Natural killer cell (primary cell): ENCODE results near the gene PNPT1. TPM values are rescaled to one million over a fixed set of nuclear protein-coding genes. Genes with fewer than 3 reads are reported as not detected.

Experiments used
- ATAC-seq, 3 donors: fragments of 150-1000 bp in 2 of 3; fragments of 200-7000 bp in 1 of 3; cut with Tn5 transposase; 1 replicate in 1 of 3; 2 replicates in 2 of 3; pipeline ENCODE4 v1.10.0; 2021; ENCODE audit warnings: mild to moderate bottlenecking in 2 of 3, moderate library complexity in 2 of 3
- DNase-seq, 2 donors: peaks; one replicate each; pipeline versions ENCODE4 v3.0.0 to v3.0.0-alpha.2; 2013 to 2021; ENCODE audit warnings: mixed read lengths in 1 of 2
- H3K27ac ChIP-seq: one replicate; pipeline ENCODE4 v1.5.1; 2013; ENCODE audit warnings: mild to moderate bottlenecking, low read length
- H3K27me3 ChIP-seq: one replicate; pipeline ENCODE4 v1.6.1; 2013; ENCODE audit warnings: low read length; ENCODE audit not compliant: control insufficient read depth, insufficient read depth
- H3K36me3 ChIP-seq: one replicate; pipeline ENCODE4 v1.6.1; 2013; ENCODE audit warnings: low read length; ENCODE audit not compliant: control insufficient read depth, insufficient read depth
- H3K4me1 ChIP-seq: one replicate; pipeline ENCODE4 v1.6.1; 2013; ENCODE audit warnings: low read length; ENCODE audit not compliant: control insufficient read depth, insufficient read depth
- H3K4me3 ChIP-seq: one replicate; pipeline ENCODE4 v1.5.1; 2013; ENCODE audit warnings: low read length
- H3K9me3 ChIP-seq: one replicate; pipeline ENCODE4 v1.6.1; 2013; ENCODE audit warnings: low read length; ENCODE audit not compliant: control insufficient read depth, insufficient read depth
- H3K27ac Mint-ChIP-seq, 2 donors: one replicate each; pipeline ENCODE4 v1.8.0; 2022; ENCODE audit warnings: mild to moderate bottlenecking in 2 of 2, mixed read lengths in 2 of 2, moderate library complexity in 1 of 2
- H3K27me3 Mint-ChIP-seq, 2 donors: one replicate each; pipeline ENCODE4 v1.8.0; 2022; ENCODE audit warnings: low read depth in 2 of 2, mixed read lengths in 2 of 2
- H3K36me3 Mint-ChIP-seq: one replicate; pipeline ENCODE4 v1.8.0; 2022; ENCODE audit warnings: mixed read lengths
- H3K4me1 Mint-ChIP-seq, 2 donors: one replicate each; pipeline ENCODE4 v1.8.0; 2022; ENCODE audit warnings: mixed read lengths in 2 of 2
- H3K4me3 Mint-ChIP-seq: one replicate; pipeline ENCODE4 v1.8.0; 2022; ENCODE audit warnings: mild to moderate bottlenecking, moderate library complexity, mixed read lengths
- H3K9me3 Mint-ChIP-seq, 2 donors: one replicate each; pipeline ENCODE4 v1.8.0; 2022; ENCODE audit warnings: mixed read lengths in 2 of 2
- WGBS: methylation state at CpG from one replicate; pipeline ENCODE4 v1.1.7; 2013; ENCODE audit warnings: missing lambda C conversion rate; ENCODE audit not compliant: insufficient coverage; 5-methylcytosine and 5-hydroxymethylcytosine counted together
- intact Hi-C: fragments of 100-400 bp; cut with micrococcal nuclease; formaldehyde crosslinking; loops from one replicate; pipeline ENCODE4 v1.14.2; 2022
- total RNA-seq, 4 donors: library from RNA; stranded (reverse); fragments of 120-200 nt in 1 of 4; gene quantifications; one replicate each; pipeline versions ENCODE4 v1.2.3 to v1.2.4, GENCODE V29; 2013 to 2022
- TF ChIP-seq, protein P1 (sequence below): fragments of 200-600 bp; IDR thresholded peaks from one replicate; pipeline ENCODE4 v1.8.0; 2022; ENCODE audit warnings: antibody characterized with exemption

The PNPT1 gene
- total RNA-seq, 3 donors from 2014 or later (not counting 1 experiment from before 2014, with no cell fraction given), result 11.3 to 14.2 (median 12.5) TPM

DNA sequence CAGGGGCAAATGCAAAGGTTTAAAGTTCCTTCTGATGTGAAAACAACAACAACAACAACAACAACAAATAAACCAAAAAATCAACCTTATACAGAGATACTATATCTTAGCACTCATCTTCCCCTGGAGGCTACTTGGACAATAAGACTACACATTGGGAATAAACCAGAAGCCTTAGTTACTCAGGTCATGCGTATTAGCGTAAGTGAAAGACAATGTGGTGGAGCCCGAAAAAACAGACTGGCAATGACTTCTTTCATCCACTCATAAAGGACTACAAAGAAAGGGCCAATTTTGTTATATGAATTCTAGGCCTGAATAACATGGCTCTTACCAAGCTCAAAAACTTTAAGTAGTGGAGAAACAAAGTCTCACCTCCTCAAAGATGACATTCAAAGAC is 56.8 kb downstream of the PNPT1 start:
- H3K4me1 Mint-ChIP-seq, result no peaks in the 10 kb centered on the region
- 100% methylated on average over 3 of the region's 3 CpGs for WGBS
- Histone ChIP-seq H3K4me3 (no peak overlapping the region), H3K4me1 (no peaks in the 10 kb centered on the region), H3K36me3 (peaks cover 29% of the 10 kb centered on the region), H3K27me3 (no peaks in the 10 kb centered on the region), H3K27ac (no peak overlapping the region), H3K9me3 (no peaks in the 10 kb centered on the region)
- no peaks in the 10 kb centered on the region for H3K27me3 Mint-ChIP-seq
- no peak overlapping the region for H3K4me3 Mint-ChIP-seq
- intact Hi-C loops, result no loop called here
- peaks cover 8% of the 10 kb centered on the region for H3K36me3 Mint-ChIP-seq
- no peak for DNase-seq
- H3K27ac Mint-ChIP-seq, result no peak overlapping the region
- no peak for ATAC-seq
- TF ChIP-seq, protein P1, sequence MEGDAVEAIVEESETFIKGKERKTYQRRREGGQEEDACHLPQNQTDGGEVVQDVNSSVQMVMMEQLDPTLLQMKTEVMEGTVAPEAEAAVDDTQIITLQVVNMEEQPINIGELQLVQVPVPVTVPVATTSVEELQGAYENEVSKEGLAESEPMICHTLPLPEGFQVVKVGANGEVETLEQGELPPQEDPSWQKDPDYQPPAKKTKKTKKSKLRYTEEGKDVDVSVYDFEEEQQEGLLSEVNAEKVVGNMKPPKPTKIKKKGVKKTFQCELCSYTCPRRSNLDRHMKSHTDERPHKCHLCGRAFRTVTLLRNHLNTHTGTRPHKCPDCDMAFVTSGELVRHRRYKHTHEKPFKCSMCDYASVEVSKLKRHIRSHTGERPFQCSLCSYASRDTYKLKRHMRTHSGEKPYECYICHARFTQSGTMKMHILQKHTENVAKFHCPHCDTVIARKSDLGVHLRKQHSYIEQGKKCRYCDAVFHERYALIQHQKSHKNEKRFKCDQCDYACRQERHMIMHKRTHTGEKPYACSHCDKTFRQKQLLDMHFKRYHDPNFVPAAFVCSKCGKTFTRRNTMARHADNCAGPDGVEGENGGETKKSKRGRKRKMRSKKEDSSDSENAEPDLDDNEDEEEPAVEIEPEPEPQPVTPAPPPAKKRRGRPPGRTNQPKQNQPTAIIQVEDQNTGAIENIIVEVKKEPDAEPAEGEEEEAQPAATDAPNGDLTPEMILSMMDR, result no peak
- H3K9me3 Mint-ChIP-seq, result no peaks in the 10 kb centered on the region

DNA sequence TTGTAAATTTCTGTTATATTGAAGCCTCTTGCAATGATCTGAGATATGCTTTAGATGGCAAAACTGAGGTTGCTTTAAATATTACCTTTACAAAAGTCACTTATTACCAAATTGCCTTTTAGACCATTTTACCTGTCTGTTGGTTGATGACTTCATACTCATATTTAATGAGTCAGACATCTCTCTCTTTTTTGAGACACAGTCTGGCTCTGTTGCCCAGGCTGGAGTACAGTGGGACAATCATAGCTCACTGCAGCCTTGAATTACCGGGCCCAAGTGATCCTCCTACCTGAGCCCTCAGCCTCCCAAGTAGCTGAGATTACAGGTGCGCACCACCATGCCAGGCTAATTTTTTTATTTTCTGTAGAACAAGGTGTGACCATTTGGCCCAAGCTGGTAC is 64.7 kb downstream of the PNPT1 start:
- H3K4me1 ChIP-seq, result no peaks in the 10 kb centered on the region
- intact Hi-C loops, result no loop called here
- H3K27me3 Mint-ChIP-seq, result no peaks in the 10 kb centered on the region
- H3K36me3 ChIP-seq, result no peaks in the 10 kb centered on the region
- no peak for DNase-seq
- no peaks in the 10 kb centered on the region for H3K9me3 ChIP-seq
- no peaks in the 10 kb centered on the region for H3K27me3 ChIP-seq
- no peak overlapping the region for H3K27ac ChIP-seq
- 100% methylated on average over 2 of the region's 2 CpGs for WGBS
- no peak overlapping the region for H3K4me3 ChIP-seq
- no peaks in the 10 kb centered on the region for H3K9me3 Mint-ChIP-seq
- TF ChIP-seq, protein P1, result no peak
- peaks cover 29 to 32% of the 10 kb centered on the region in 2 donors for H3K4me1 Mint-ChIP-seq
- H3K27ac Mint-ChIP-seq, result no peak overlapping the region
- ATAC-seq, result no peak
- no peaks in the 10 kb centered on the region for H3K36me3 Mint-ChIP-seq
- H3K4me3 Mint-ChIP-seq, result no peak overlapping the region

- DNase-seq (no peak), ATAC-seq (no peak)
- Mint-ChIP-seq H3K4me1 (peaks cover 39 to 42% of the 10 kb centered on the region in 2 donors), H3K27me3 (no peaks in the 10 kb centered on the region), H3K9me3 (no peaks in the 10 kb centered on the region), H3K4me3 (no peak overlapping the region), H3K27ac (no peak overlapping the region), H3K36me3 (no peaks in the 10 kb centered on the region)
- Histone ChIP-seq H3K9me3 (no peaks in the 10 kb centered on the region), H3K36me3 (no peaks in the 10 kb centered on the region), H3K4me1 (no peaks in the 10 kb centered on the region), H3K27me3 (no peaks in the 10 kb centered on the region), H3K27ac (no peak overlapping the region), H3K4me3 (no peak overlapping the region)
- intact Hi-C loops, result no loop called here
- TF ChIP-seq, protein P1, result no peak
- WGBS, result no CpG with 5 or more reads among the region's 1 CpG
These were observed 65.7 kb downstream of the PNPT1 start for GRCh38 chr2:55627915-55628314.

GRCh38 chr2:55621802-55622201 is 71.8 kb downstream of the PNPT1 start:
- 88% methylated on average over 6 of the region's 7 CpGs for WGBS
- no peaks in the 10 kb centered on the region for H3K36me3 Mint-ChIP-seq
- Histone ChIP-seq H3K4me1 (peaks cover 18% of the 10 kb centered on the region), H3K9me3 (no peaks in the 10 kb centered on the region), H3K4me3 (no peak overlapping the region), H3K36me3 (peaks cover 6% of the 10 kb centered on the region), H3K27me3 (no peaks in the 10 kb centered on the region), H3K27ac (no peak overlapping the region)
- DNase-seq (no peak), ATAC-seq (no peak)
- peaks cover 60 to 65% of the 10 kb centered on the region in 2 donors for H3K4me1 Mint-ChIP-seq
- no peak overlapping the region for H3K4me3 Mint-ChIP-seq
- H3K9me3 Mint-ChIP-seq, result no peaks in the 10 kb centered on the region
- TF ChIP-seq, protein P1, result no peak
- no peak overlapping the region for H3K27ac Mint-ChIP-seq
- intact Hi-C loops, result no loop called here
- no peaks in the 10 kb centered on the region for H3K27me3 Mint-ChIP-seq
